GM23248 (cell line): Measurements from ENCODE around the gene ADGRF5. TPM values are rescaled to one million over a fixed set of nuclear protein-coding genes. Genes with fewer than 3 reads are reported as not detected.

Experiments used
- DNase-seq: peaks from one replicate; pipeline ENCODE4 v3.0.0-alpha.2; 2015
- H2AFZ ChIP-seq: fragments of 200-600 bp; sonication (generic); 2 replicates; pipeline ENCODE4 v1.6.1; 2016; ENCODE audit warnings: antibody characterized with exemption
- H3F3A ChIP-seq: fragments of 200-600 bp; sonication (generic); 2 replicates; pipeline ENCODE4 v1.6.1; 2016; ENCODE audit warnings: mild to moderate bottlenecking, antibody characterized with exemption, mixed run types; ENCODE audit not compliant: insufficient read depth
- H3K27ac ChIP-seq: fragments of 200-600 bp; sonication (generic); 2 replicates; pipeline ENCODE4 v1.5.1; 2016; ENCODE audit warnings: mild to moderate bottlenecking
- H3K27me3 ChIP-seq: fragments of 200-600 bp; sonication (generic); replicated peaks from 2 replicates; pipeline ENCODE4 v1.6.1; 2016; ENCODE audit warnings: mild to moderate bottlenecking; ENCODE audit not compliant: insufficient read depth
- H3K36me3 ChIP-seq: fragments of 200-600 bp; sonication (generic); 2 replicates; pipeline ENCODE4 v1.6.1; 2016; ENCODE audit warnings: low read depth, mild to moderate bottlenecking
- H3K4me1 ChIP-seq: fragments of 200-600 bp; sonication (generic); 2 replicates; pipeline ENCODE4 v1.6.1; 2016; ENCODE audit warnings: mild to moderate bottlenecking; ENCODE audit not compliant: insufficient read depth
- H3K4me2 ChIP-seq: fragments of 200-600 bp; sonication (generic); one replicate; pipeline ENCODE4 v1.6.1; 2016; ENCODE audit warnings: mild to moderate bottlenecking; ENCODE audit not compliant: unreplicated experiment
- H3K4me3 ChIP-seq: fragments of 200-600 bp; sonication (generic); 2 replicates; pipeline ENCODE4 v1.5.1; 2016; ENCODE audit warnings: mild to moderate bottlenecking
- H3K79me2 ChIP-seq: fragments of 200-600 bp; sonication (generic); 2 replicates; pipeline ENCODE4 v1.6.1; 2016; ENCODE audit warnings: mild to moderate bottlenecking; ENCODE audit not compliant: insufficient read depth
- H3K9ac ChIP-seq: fragments of 200-600 bp; sonication (generic); 2 replicates; pipeline ENCODE4 v1.6.1; 2016; ENCODE audit warnings: mild to moderate bottlenecking
- H3K9me2 ChIP-seq: fragments of 200-600 bp; sonication (generic); 2 replicates; pipeline ENCODE4 v1.6.1; 2016; ENCODE audit warnings: mixed run types, mild to moderate bottlenecking, moderate library complexity; ENCODE audit not compliant: insufficient read depth
- H3K9me3 ChIP-seq: fragments of 200-600 bp; sonication (generic); one replicate; pipeline ENCODE4 v1.6.1; 2017; ENCODE audit warnings: low read depth
- H4K20me1 ChIP-seq: fragments of 200-600 bp; sonication (generic); 2 replicates; pipeline ENCODE4 v1.6.0; 2016; ENCODE audit not compliant: insufficient read depth
- EZH2 ChIP-seq: fragments of 200-600 bp; sonication (generic); IDR thresholded peaks from 2 replicates; pipeline ENCODE4 v1.6.1; 2018; ENCODE audit warnings: antibody characterized with exemption, mild to moderate bottlenecking; ENCODE audit not compliant: insufficient read depth, poor library complexity, severe bottlenecking
- EZH2phosphoT487 ChIP-seq: fragments of 200-600 bp; sonication (generic); IDR thresholded peaks from 2 replicates; pipeline ENCODE4 v1.6.1; 2018; ENCODE audit warnings: antibody characterized with exemption, moderate library complexity, mild to moderate bottlenecking, low read depth; ENCODE audit not compliant: insufficient read depth
- WGBS, 2 experiments: methylation state at CpG; one replicate each; pipeline ENCODE4 v1.1.6; 2015 to 2017; ENCODE audit warnings: low lambda C conversion rate in 2 of 2, low coverage in 1 of 2; ENCODE audit errors: missing lambda C conversion rate in 2 of 2; 5-methylcytosine and 5-hydroxymethylcytosine counted together
- in situ Hi-C: fragments of 300-500 bp; cut with MboI; formaldehyde crosslinking; loops from 2 replicates; pipeline ENCODE4 v1.15.0; 2020
- polyA plus RNA-seq: library from polyadenylated mRNA; unstranded; fragments of >200 nt; fragmentation: Nextera tagmentation; extraction: Ambion mirVana; gene quantifications from 2 replicates; pipeline ENCODE4 v1.2.1, GENCODE V29; 2016
- total RNA-seq: library from RNA; depleted of rRNA; stranded (reverse); fragments of >200 nt; shearing (Covaris generic); gene quantifications from 2 replicates; pipeline ENCODE4 v1.2.3, GENCODE V29; 2014

Gene ADGRF5
- total and polyA plus RNA-seq, 2 experiments from 2014 or later = 0.29 to 0.65 TPM

DNA sequence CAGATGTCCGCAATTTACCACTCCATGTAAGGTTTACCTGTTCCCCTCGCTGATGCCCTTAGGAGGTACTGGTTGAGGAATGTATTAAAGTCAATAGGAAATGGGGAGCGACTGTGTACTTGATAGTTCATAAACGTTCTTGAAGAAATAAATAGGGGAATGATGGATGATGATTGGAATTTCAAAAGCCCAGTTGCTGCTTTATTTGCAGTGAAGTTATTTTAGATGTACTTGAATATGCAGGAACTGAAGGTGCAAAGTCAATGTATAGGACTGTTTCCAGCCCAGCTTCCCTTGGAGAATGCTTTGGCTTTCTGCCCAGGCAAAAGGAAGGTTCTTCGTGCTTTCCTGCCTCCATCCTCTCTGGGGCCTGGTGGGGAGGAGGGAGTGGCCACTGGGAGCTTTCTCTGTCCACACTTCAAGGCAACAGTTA is 19.8 kb downstream of the ADGRF5 start:
- Histone ChIP-seq H3K9me3 (no peaks in the 10 kb centered on the region), H3K36me3 (no peaks in the 10 kb centered on the region), H3K9me2 (no peaks in the 10 kb centered on the region), H4K20me1 (no peaks in the 10 kb centered on the region), H3K9ac (no peak overlapping the region), H3K27me3 (no peaks in the 10 kb centered on the region), H3K27ac (no peak overlapping the region), H3K79me2 (no peaks in the 10 kb centered on the region), H3K4me3 (no peak overlapping the region), H3F3A (no peaks in the 10 kb centered on the region), H3K4me2 (no peak overlapping the region), H3K4me1 (no peaks in the 10 kb centered on the region), H2AFZ (no peak overlapping the region)
- 21 to 34% methylated on average over 5 of the region's 5 CpGs for WGBS, 2 experiments
- in situ Hi-C loops = no loop called here
- TF ChIP-seq EZH2phosphoT487 (no peak), EZH2 (no peak)
- DNase-seq = no peak

DNA sequence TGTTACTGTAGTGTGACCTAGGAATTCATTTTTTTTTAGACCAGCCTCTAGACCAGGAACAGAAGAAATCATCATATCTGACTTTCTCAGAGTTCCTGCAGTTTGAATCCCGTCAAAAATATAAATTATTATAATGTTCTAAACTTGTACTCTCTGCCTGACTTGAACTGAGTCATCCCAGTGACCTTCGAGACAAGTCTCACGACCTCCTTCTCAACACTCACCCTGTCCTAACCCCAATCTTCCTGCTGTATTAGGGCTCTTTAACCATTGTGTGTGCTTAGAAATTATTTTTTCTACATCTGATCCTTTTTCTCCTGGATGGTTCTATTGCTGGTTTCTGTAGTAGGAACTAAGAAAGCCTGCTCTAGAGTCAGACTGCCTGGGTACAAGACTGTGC is 21.5 kb downstream of the ADGRF5 start:
- H3K4me3 ChIP-seq = no peak overlapping the region
- no peaks in the 10 kb centered on the region for H3K79me2 ChIP-seq
- WGBS, 2 experiments = 26 to 34% methylated on average over 3 of the region's 3 CpGs
- H3K9me2 ChIP-seq = no peaks in the 10 kb centered on the region
- no peak overlapping the region for H3K27ac ChIP-seq
- H3F3A ChIP-seq = no peaks in the 10 kb centered on the region
- no peaks in the 10 kb centered on the region for H3K4me1 ChIP-seq
- no peaks in the 10 kb centered on the region for H4K20me1 ChIP-seq
- TF ChIP-seq EZH2phosphoT487 = no peak
- in situ Hi-C loops = no loop called here
- H3K9ac ChIP-seq = no peak overlapping the region
- no peaks in the 10 kb centered on the region for H3K36me3 ChIP-seq
- no peak overlapping the region for H2AFZ ChIP-seq
- no peak overlapping the region for H3K4me2 ChIP-seq
- no peaks in the 10 kb centered on the region for H3K27me3 ChIP-seq
- DNase-seq = no peak
- H3K9me3 ChIP-seq = no peaks in the 10 kb centered on the region

DNA sequence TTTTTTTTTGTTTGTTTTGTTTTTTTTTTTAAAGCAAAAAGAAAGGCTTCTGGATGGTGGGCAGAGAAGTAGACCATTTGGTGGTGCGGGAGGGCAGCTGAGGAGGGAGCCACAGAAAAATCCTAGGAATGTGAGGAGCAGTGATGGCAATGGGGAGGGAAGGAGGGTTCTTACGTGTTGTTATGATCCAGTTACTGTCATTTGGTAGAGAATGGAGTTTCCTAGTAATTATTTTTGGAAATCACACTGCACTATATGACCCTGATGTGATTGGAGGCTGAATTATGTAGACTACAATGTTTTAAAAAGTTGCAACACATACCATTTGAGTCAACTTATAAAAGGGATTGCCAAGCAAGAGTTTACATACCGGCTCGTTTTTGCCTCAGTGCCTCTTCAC is 22.1 kb downstream of the ADGRF5 start:
- 34 to 37% methylated on average over 4 of the region's 4 CpGs for WGBS, 2 experiments

DNA sequence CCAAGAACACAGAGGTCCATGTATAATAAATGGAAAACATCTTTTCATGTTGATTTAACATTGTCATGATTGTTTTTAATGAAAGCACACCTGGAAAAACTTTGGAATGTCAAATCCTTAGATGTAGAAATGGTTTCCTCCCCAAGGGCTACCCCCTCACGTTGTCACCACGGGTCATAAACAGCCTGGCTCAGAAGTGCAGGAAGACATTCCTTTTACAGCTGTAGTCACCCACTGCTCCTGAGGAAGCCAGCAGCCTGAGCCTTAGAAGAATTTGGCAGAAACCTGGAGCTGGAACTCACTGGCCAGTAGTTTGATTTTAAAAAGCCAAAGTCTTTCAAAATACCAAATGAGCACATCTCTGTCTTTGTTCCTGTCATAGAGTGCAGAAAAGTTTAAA is 23.7 kb downstream of the ADGRF5 start:
- H3K4me3 ChIP-seq = no peak overlapping the region
- DNase-seq = peak; percentile 8
- no peaks in the 10 kb centered on the region for H3F3A ChIP-seq
- H3K4me1 ChIP-seq = no peaks in the 10 kb centered on the region
- no peaks in the 10 kb centered on the region for H3K27me3 ChIP-seq
- no peak overlapping the region for H3K27ac ChIP-seq
- H3K9me3 ChIP-seq = no peaks in the 10 kb centered on the region
- in situ Hi-C loops = no loop called here
- H3K4me2 ChIP-seq = no peak overlapping the region
- no peaks in the 10 kb centered on the region for H3K9me2 ChIP-seq
- no peaks in the 10 kb centered on the region for H4K20me1 ChIP-seq
- H3K9ac ChIP-seq = no peak overlapping the region
- TF ChIP-seq EZH2phosphoT487 (no peak), EZH2 (no peak)
- WGBS, 2 experiments = 2 to 4% methylated on average over 2 of the region's 2 CpGs
- H3K36me3 ChIP-seq = no peaks in the 10 kb centered on the region
- H2AFZ ChIP-seq = no peak overlapping the region
- H3K79me2 ChIP-seq = no peaks in the 10 kb centered on the region

More for the DNA sequence above, 22.1 kb downstream of the ADGRF5 start:
- no peaks in the 10 kb centered on the region for H3K79me2 ChIP-seq
- H4K20me1 ChIP-seq = no peaks in the 10 kb centered on the region
- H3K4me2 ChIP-seq = no peak overlapping the region
- no peak overlapping the region for H3K9ac ChIP-seq
- no peak for DNase-seq
- H3K36me3 ChIP-seq = no peaks in the 10 kb centered on the region
- no peaks in the 10 kb centered on the region for H3K9me2 ChIP-seq
- no peak overlapping the region for H3K27ac ChIP-seq
- no peaks in the 10 kb centered on the region for H3K4me1 ChIP-seq
- no peaks in the 10 kb centered on the region for H3K27me3 ChIP-seq
- H3K9me3 ChIP-seq = no peaks in the 10 kb centered on the region
- in situ Hi-C loops = no loop called here
- no peak overlapping the region for H2AFZ ChIP-seq
- no peak for TF ChIP-seq EZH2phosphoT487
- no peak for TF ChIP-seq EZH2
- no peak overlapping the region for H3K4me3 ChIP-seq
- no peaks in the 10 kb centered on the region for H3F3A ChIP-seq

DNA sequence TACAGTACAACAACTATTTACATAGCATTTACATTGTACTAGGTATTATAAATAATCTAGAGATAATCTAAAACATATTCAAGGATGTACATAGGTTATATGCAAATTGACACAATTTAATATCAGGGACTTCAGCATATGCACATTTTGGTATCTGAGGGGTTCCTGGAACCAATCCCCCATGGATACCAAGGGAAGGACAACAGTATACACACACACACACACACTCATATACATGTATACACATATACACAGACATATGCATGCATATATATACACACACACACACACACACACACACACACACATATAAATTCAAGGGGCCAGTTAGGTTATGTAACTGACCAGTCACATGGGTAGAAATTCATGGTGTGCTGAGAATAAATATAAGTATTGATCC is 24.9 kb downstream of the ADGRF5 start:
- no peak overlapping the region for H3K27ac ChIP-seq
- no peaks in the 10 kb centered on the region for H3K79me2 ChIP-seq
- no peaks in the 10 kb centered on the region for H3K9me3 ChIP-seq
- no peaks in the 10 kb centered on the region for H4K20me1 ChIP-seq
- H3K4me3 ChIP-seq = no peak overlapping the region
- no peaks in the 10 kb centered on the region for H3K36me3 ChIP-seq
- no peaks in the 10 kb centered on the region for H3K9me2 ChIP-seq
- no peaks in the 10 kb centered on the region for H3K27me3 ChIP-seq
- TF ChIP-seq EZH2 (no peak), EZH2phosphoT487 (no peak)
- no peaks in the 10 kb centered on the region for H3K4me1 ChIP-seq
- in situ Hi-C loops = no loop called here
- no peak for DNase-seq
- no peak overlapping the region for H3K9ac ChIP-seq
- no peak overlapping the region for H2AFZ ChIP-seq
- H3K4me2 ChIP-seq = no peak overlapping the region
- H3F3A ChIP-seq = no peaks in the 10 kb centered on the region
